HG02759 (cell line): ENCODE measurements around the gene PDK1.

Experiments
- ATAC-seq: cut with Tn5 transposase; IDR thresholded peaks from one replicate; pipeline ENCODE4 v1.9.1; 2021; ENCODE audit warnings: mild to moderate bottlenecking, moderate library complexity; ENCODE audit not compliant: unreplicated experiment

Gene PDK1

GRCh38 chr2:172639256-172639655 lies 83.4 kb downstream of the PDK1 start:
- ATAC-seq = no peak

GRCh38 chr2:172639823-172640222 lies 83.9 kb downstream of the PDK1 start:
- no peak for ATAC-seq

- no peak for ATAC-seq
These were observed 84.5 kb downstream of the PDK1 start for GRCh38 chr2:172640389-172640788.

- ATAC-seq = no peak
These were observed 86.6 kb downstream of the PDK1 start for GRCh38 chr2:172642301-172643020.

- no peak for ATAC-seq
These were observed 87.3 kb downstream of the PDK1 start for GRCh38 chr2:172643142-172643541.

- no peak for ATAC-seq
These were observed 91.5 kb downstream of the PDK1 start for GRCh38 chr2:172647439-172647838.

GRCh38 chr2:172655091-172655837 lies 99.4 kb downstream of the PDK1 start:
- ATAC-seq = no peak

GRCh38 chr2:172655838-172656573 lies 100.1 kb downstream of the PDK1 start:
- no peak for ATAC-seq
